Type B pancreatic cell (in vitro differentiated cells): ENCODE data around the gene HEXB. TPM values are rescaled to one million over a fixed set of nuclear protein-coding genes. Genes with fewer than 3 reads are reported as not detected.
A peak's percentile ranks its signal among the peaks of the same experiment; 100 is the strongest.

Experiments used
- DNase-seq: peaks from one replicate; pipeline ENCODE4 v3.0.0; 2021; ENCODE audit warnings: mixed read lengths; ENCODE audit not compliant: unreplicated experiment; ENCODE audit errors: extremely low spot score
- H3K27ac Mint-ChIP-seq: 2 replicates; pipeline ENCODE4 v1.8.0; 2021; ENCODE audit warnings: mild to moderate bottlenecking, mixed read lengths
- H3K27me3 Mint-ChIP-seq: 2 replicates; pipeline ENCODE4 v1.8.0; 2021; ENCODE audit warnings: mixed read lengths
- H3K36me3 Mint-ChIP-seq: 2 replicates; pipeline ENCODE4 v1.8.0; 2021; ENCODE audit warnings: mixed read lengths
- H3K4me1 Mint-ChIP-seq: one replicate; pipeline ENCODE4 v1.8.0; 2021; ENCODE audit warnings: mixed read lengths; ENCODE audit not compliant: unreplicated experiment
- H3K4me3 Mint-ChIP-seq: 2 replicates; pipeline ENCODE4 v1.8.0; 2021; ENCODE audit warnings: mild to moderate bottlenecking, mixed read lengths
- H3K9me3 Mint-ChIP-seq: 2 replicates; pipeline ENCODE4 v1.8.0; 2021; ENCODE audit warnings: mixed read lengths
- total RNA-seq: library from RNA; stranded (reverse); gene quantifications from 2 replicates; pipeline ENCODE4 v1.2.1, GENCODE V29; 2021; ENCODE audit warnings: low replicate concordance
- TF ChIP-seq, protein P1 (sequence below): fragments of 200-600 bp; sonication (generic); conservative IDR thresholded peaks from 2 replicates; pipeline ENCODE4 v1.5.0; 2021; ENCODE audit warnings: antibody characterized with exemption, mild to moderate bottlenecking

Gene HEXB
- total RNA-seq, 1 donor from 2014 or later, result 76.6 TPM

DNA sequence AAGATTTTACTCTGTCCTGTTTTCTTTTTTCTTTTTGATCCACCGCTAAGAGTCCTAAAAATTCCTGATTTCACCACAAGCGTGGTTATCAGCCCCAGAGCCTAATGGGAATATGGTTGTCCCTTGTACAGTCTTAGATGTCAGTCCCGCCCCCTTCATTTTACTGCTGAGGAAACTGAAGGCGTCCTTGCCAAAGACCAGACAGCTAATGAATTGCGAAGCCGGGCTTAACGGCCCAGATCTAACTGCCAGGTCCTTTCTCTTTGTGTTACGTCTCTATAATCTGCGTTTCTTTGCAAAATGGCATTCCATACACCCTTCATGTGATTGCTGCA lies 82.5 kb downstream of the HEXB start:
- no peaks in the 10 kb centered on the region for H3K27me3 Mint-ChIP-seq
- H3K9me3 Mint-ChIP-seq, result no peaks in the 10 kb centered on the region
- H3K27ac Mint-ChIP-seq, result peak overlapping the region; percentile 91
- TF ChIP-seq, protein P1, sequence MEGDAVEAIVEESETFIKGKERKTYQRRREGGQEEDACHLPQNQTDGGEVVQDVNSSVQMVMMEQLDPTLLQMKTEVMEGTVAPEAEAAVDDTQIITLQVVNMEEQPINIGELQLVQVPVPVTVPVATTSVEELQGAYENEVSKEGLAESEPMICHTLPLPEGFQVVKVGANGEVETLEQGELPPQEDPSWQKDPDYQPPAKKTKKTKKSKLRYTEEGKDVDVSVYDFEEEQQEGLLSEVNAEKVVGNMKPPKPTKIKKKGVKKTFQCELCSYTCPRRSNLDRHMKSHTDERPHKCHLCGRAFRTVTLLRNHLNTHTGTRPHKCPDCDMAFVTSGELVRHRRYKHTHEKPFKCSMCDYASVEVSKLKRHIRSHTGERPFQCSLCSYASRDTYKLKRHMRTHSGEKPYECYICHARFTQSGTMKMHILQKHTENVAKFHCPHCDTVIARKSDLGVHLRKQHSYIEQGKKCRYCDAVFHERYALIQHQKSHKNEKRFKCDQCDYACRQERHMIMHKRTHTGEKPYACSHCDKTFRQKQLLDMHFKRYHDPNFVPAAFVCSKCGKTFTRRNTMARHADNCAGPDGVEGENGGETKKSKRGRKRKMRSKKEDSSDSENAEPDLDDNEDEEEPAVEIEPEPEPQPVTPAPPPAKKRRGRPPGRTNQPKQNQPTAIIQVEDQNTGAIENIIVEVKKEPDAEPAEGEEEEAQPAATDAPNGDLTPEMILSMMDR, result no peak
- H3K4me1 Mint-ChIP-seq, result peaks cover 12% of the 10 kb centered on the region
- H3K36me3 Mint-ChIP-seq, result peaks cover 14% of the 10 kb centered on the region
- peak overlapping the region; percentile 100 for H3K4me3 Mint-ChIP-seq
- DNase-seq, result no peak

Other genes starting within 250 kb of the HEXB start
- 83.2 and 96.8 TPM in 2 replicates for gene ENC1, start 44.5 kb upstream of the HEXB start, total RNA-seq
- gene GFM2, start 81.9 kb downstream of the HEXB start, total RNA-seq, result 30.9 and 32.0 TPM in 2 replicates
- gene NSA2, start 82.0 kb downstream of the HEXB start, total RNA-seq, result 73.5 and 77.2 TPM in 2 replicates
- gene FAM169A, start 181.2 kb downstream of the HEXB start, total RNA-seq, result 14.5 and 25.4 TPM in 2 replicates